ENCODE data around the gene R3HDML. TPM values are rescaled to one million over a fixed set of nuclear protein-coding genes. Genes with fewer than 3 reads are reported as not detected.

The R3HDML gene
- total and polyA plus RNA-seq, 2 of the 13 experiments (the other 11 are each of a cell fraction or from before 2014, with no cell fraction given) = not detected

GRCh38 chr20:44310664-44311639 lies 25.9 kb upstream of the R3HDML start, which contains the start of gene FITM2 (continued):
- TF ChIP-seq HOMEZ (CRISPR knock-in tag; IDR thresholded peaks at IDR 0.05; ENCODE audit: low read depth) (peak; percentile 92), ZNF382 (CRISPR knock-in tag; IDR thresholded peaks at IDR 0.05; ENCODE audit: borderline replicate concordance) (no peak), GATAD2A (CRISPR knock-in tag; IDR thresholded peaks at IDR 0.05) (peak; percentile 92), ATF7 (IDR thresholded peaks at IDR 0.05) (no peak), ATF7 (CRISPR knock-in tag; IDR thresholded peaks at IDR 0.05) (no peak; the same call in none of the 2 replicates), SRSF9 (IDR thresholded peaks at IDR 0.05; ENCODE audit: borderline replicate concordance, insufficient read depth, low read depth, low read length, poor library complexity, severe bottlenecking) (no peak), ZNF570 (CRISPR knock-in tag; IDR thresholded peaks at IDR 0.05; ENCODE audit: borderline replicate concordance) (no peak), XRCC5 (optimal IDR thresholded peaks at IDR 0.05; ENCODE audit: low read length) (peak; percentile 99), ZNF644 (CRISPR knock-in tag; IDR thresholded peaks at IDR 0.05; ENCODE audit: low read depth) (peak; percentile 81), KAT2B (IDR thresholded peaks at IDR 0.05; ENCODE audit: borderline replicate concordance, low read depth, low read length) (no peak), KLF11 (CRISPR knock-in tag; IDR thresholded peaks at IDR 0.05) (peak; percentile 94), ZNF770 (CRISPR knock-in tag; IDR thresholded peaks at IDR 0.05) (peak; percentile 87), IRF9 (CRISPR knock-in tag; IDR thresholded peaks at IDR 0.05; ENCODE audit: borderline replicate concordance) (peak; percentile 99), ZIK1 (CRISPR knock-in tag; IDR thresholded peaks at IDR 0.05; ENCODE audit: borderline replicate concordance, low read depth) (peak; percentile 90), ZNF121 (CRISPR knock-in tag; IDR thresholded peaks at IDR 0.05) (0 out of 2 replicates have a peak, but pooled peaks have one; percentile 8), HNF1B (CRISPR knock-in tag; IDR thresholded peaks at IDR 0.05) (peak; percentile 99), MTA1 (CRISPR knock-in tag; IDR thresholded peaks at IDR 0.05; ENCODE audit: borderline replicate concordance) (peak; percentile 94; the same call in 1 of the 2 replicates), BCLAF1 (IDR thresholded peaks at IDR 0.05) (no peak), ZNF431 (CRISPR knock-in tag; IDR thresholded peaks at IDR 0.05; ENCODE audit: borderline replicate concordance, low read depth) (peak; percentile 98)

Measured in HepG2 (cell line).